Subcutaneous abdominal adipose tissue (tissue), 5 donors: ENCODE measurements around the gene STAG1.
"Not testable (repeated sequence)": the region's sequence is repeated elsewhere in the genome, so short reads cannot be mapped to it uniquely, and the experiment has no call there.

Experiments
- H3K27ac ChIP-seq: one replicate; pipeline ENCODE4 v1.7.0; 2013; ENCODE audit warnings: low read depth, mild to moderate bottlenecking, inconsistent platforms, low read length, moderate library complexity
- H3K27me3 ChIP-seq, 5 donors: one replicate each; pipeline ENCODE4 v1.7.0; 2013; ENCODE audit warnings: low read length in 5 of 5, inconsistent platforms in 1 of 5; ENCODE audit not compliant: control insufficient read depth in 5 of 5, insufficient read depth in 4 of 5
- H3K36me3 ChIP-seq, 5 donors: one replicate each; pipeline ENCODE4 v1.7.0; 2013; ENCODE audit warnings: low read length in 5 of 5; ENCODE audit not compliant: control insufficient read depth in 5 of 5, insufficient read depth in 5 of 5
- H3K4me1 ChIP-seq, 5 donors: one replicate each; pipeline ENCODE4 v1.7.0; 2013; ENCODE audit warnings: low read length in 5 of 5, mild to moderate bottlenecking in 3 of 5, moderate library complexity in 1 of 5; ENCODE audit not compliant: control insufficient read depth in 5 of 5, insufficient read depth in 5 of 5
- H3K4me3 ChIP-seq, 5 donors: one replicate each; pipeline ENCODE4 v1.7.0; 2013; ENCODE audit warnings: low read length in 5 of 5, low read depth in 1 of 5
- H3K9ac ChIP-seq, 5 donors: one replicate each; pipeline ENCODE4 v1.7.0; 2013; ENCODE audit warnings: low read length in 5 of 5, mild to moderate bottlenecking in 4 of 5, moderate library complexity in 3 of 5
- H3K9me3 ChIP-seq, 5 donors: one replicate each; pipeline ENCODE4 v1.7.0; 2013; ENCODE audit warnings: low read length in 5 of 5; ENCODE audit not compliant: control insufficient read depth in 5 of 5
- donor health status: healthy.
- donor health status: healthy.
- donor health status: healthy.
- donor health status: healthy.
- donor health status: healthy.

STAG1 gene

GRCh38 chr3:136711888-136712287 lies 40.3 kb downstream of the STAG1 start:
- H3K9me3 ChIP-seq, H3K27me3 ChIP-seq: not testable (repeated sequence)

GRCh38 chr3:136711277-136711676 lies 40.9 kb downstream of the STAG1 start:
- H3K4me3 ChIP-seq = no peak overlapping the region
- H3K27ac ChIP-seq = no peak overlapping the region
- H3K9ac ChIP-seq = no peak overlapping the region
- H3K36me3 ChIP-seq = peaks cover 0 to 4% (median 0%) of the 10 kb centered on the region in 5 donors
- H3K27me3 ChIP-seq = no peaks in the 10 kb centered on the region
- peaks cover 0 to 2% (median 0%) of the 10 kb centered on the region in 5 donors for H3K9me3 ChIP-seq
- H3K4me1 ChIP-seq = peaks cover 0 to 3% (median 0%) of the 10 kb centered on the region in 5 donors

More at GRCh38 chr3:136711888-136712287, 40.3 kb downstream of the STAG1 start:
- not testable (repeated sequence) for H3K9ac ChIP-seq, H3K4me1 ChIP-seq, H3K27ac ChIP-seq, H3K4me3 ChIP-seq, H3K36me3 ChIP-seq

GRCh38 chr3:136709775-136710174 lies 42.4 kb downstream of the STAG1 start:
- not testable (repeated sequence) for H3K9ac ChIP-seq, H3K4me1 ChIP-seq, H3K9me3 ChIP-seq, H3K27ac ChIP-seq, H3K4me3 ChIP-seq, H3K36me3 ChIP-seq, H3K27me3 ChIP-seq

- Histone ChIP-seq H3K27me3 (no peaks in the 10 kb centered on the region), H3K4me3 (no peak overlapping the region), H3K4me1 (no peaks in the 10 kb centered on the region), H3K36me3 (peaks cover 0 to 4% (median 0%) of the 10 kb centered on the region in 5 donors), H3K27ac (no peak overlapping the region), H3K9ac (no peak overlapping the region), H3K9me3 (peaks cover 0 to 2% (median 0%) of the 10 kb centered on the region in 5 donors)
These were observed 43.7 kb downstream of the STAG1 start for GRCh38 chr3:136708333-136708985.

GRCh38 chr3:136703429-136703828 lies 48.7 kb downstream of the STAG1 start:
- Histone ChIP-seq H3K27ac (no peak overlapping the region), H3K9ac (no peak overlapping the region), H3K9me3 (peaks cover 0 to 2% (median 0%) of the 10 kb centered on the region in 5 donors), H3K4me3 (no peak overlapping the region), H3K36me3 (no peaks in the 10 kb centered on the region), H3K27me3 (no peaks in the 10 kb centered on the region), H3K4me1 (peaks cover 0 to 5% (median 0%) of the 10 kb centered on the region in 5 donors)

GRCh38 chr3:136699271-136699828 lies 52.8 kb downstream of the STAG1 start:
- Histone ChIP-seq H3K4me3 (no peak overlapping the region), H3K9me3 (no peaks in the 10 kb centered on the region), H3K27me3 (no peaks in the 10 kb centered on the region), H3K9ac (no peak overlapping the region), H3K36me3 (no peaks in the 10 kb centered on the region), H3K4me1 (peaks cover 0 to 23% (median 4%) of the 10 kb centered on the region in 5 donors), H3K27ac (no peak overlapping the region)

- Histone ChIP-seq H3K27ac (no peak overlapping the region), H3K36me3 (no peaks in the 10 kb centered on the region)
These were observed 53.8 kb downstream of the STAG1 start for GRCh38 chr3:136698361-136698760.

GRCh38 chr3:136696797-136697196 lies 55.4 kb downstream of the STAG1 start:
- Histone ChIP-seq H3K4me1 (peaks cover 0 to 26% (median 8%) of the 10 kb centered on the region in 5 donors), H3K4me3 (no peak overlapping the region), H3K36me3 (no peaks in the 10 kb centered on the region), H3K27ac (no peak overlapping the region), H3K27me3 (no peaks in the 10 kb centered on the region), H3K9me3 (no peaks in the 10 kb centered on the region), H3K9ac (no peak overlapping the region)

More at GRCh38 chr3:136698361-136698760, 53.8 kb downstream of the STAG1 start:
- H3K9ac ChIP-seq = no peak overlapping the region
- H3K4me3 ChIP-seq = no peak overlapping the region
- H3K27me3 ChIP-seq = no peaks in the 10 kb centered on the region
- H3K9me3 ChIP-seq = no peaks in the 10 kb centered on the region
- peaks cover 0 to 26% (median 8%) of the 10 kb centered on the region in 5 donors for H3K4me1 ChIP-seq

GRCh38 chr3:136694321-136694720 lies 57.9 kb downstream of the STAG1 start:
- H3K27ac ChIP-seq = no peak overlapping the region
- no peaks in the 10 kb centered on the region for H3K36me3 ChIP-seq
- no peaks in the 10 kb centered on the region for H3K27me3 ChIP-seq
- H3K4me1 ChIP-seq = peaks cover 0 to 32% (median 13%) of the 10 kb centered on the region in 5 donors
- H3K9ac ChIP-seq = no peak overlapping the region
- no peaks in the 10 kb centered on the region for H3K9me3 ChIP-seq
- no peak overlapping the region for H3K4me3 ChIP-seq

- Histone ChIP-seq H3K27ac (no peak overlapping the region), H3K36me3 (no peaks in the 10 kb centered on the region), H3K9ac (no peak overlapping the region), H3K4me3 (no peak overlapping the region), H3K9me3 (no peaks in the 10 kb centered on the region), H3K27me3 (no peaks in the 10 kb centered on the region), H3K4me1 (peaks cover 0 to 15% (median 11%) of the 10 kb centered on the region in 5 donors)
These were observed 61.6 kb downstream of the STAG1 start for GRCh38 chr3:136690599-136690998.
